OCI-LY7 (cell line): ENCODE data around the gene CYTIP. TPM values are rescaled to one million over a fixed set of nuclear protein-coding genes. Genes with fewer than 3 reads are reported as not detected.

Experiments
- BruUV-seq: library from RNA; stranded (reverse); fragments of 400-500 nt; replicated peaks from 2 replicates; lab custom pipeline; 2021; lab: Mats Ljungman, UMichigan
- CTCF ChIA-PET: fragments of 300-600 bp; sonication (Branson Sonifier 250); formaldehyde crosslinking; loops from one replicate; lab custom pipeline; 2022; ENCODE audit warnings: antibody characterized with exemption; ENCODE audit not compliant: unreplicated experiment; lab: Charles Lee
- POLR2A ChIA-PET: fragments of 300-600 bp; sonication (Branson Sonifier 250); formaldehyde crosslinking; loops from one replicate; lab custom pipeline; 2022; ENCODE audit warnings: antibody characterized with exemption; lab: Charles Lee
- DNase-seq: peaks from one replicate; pipeline ENCODE4 v3.0.0-alpha.2; 2015; ENCODE audit warnings: low spot score
- H2AFZ ChIP-seq: fragments of 200-600 bp; sonication (generic), shearing (Covaris generic); 2 replicates; pipeline ENCODE4 v1.6.1; 2014; ENCODE audit warnings: mild to moderate bottlenecking, antibody characterized with exemption, low read length, moderate library complexity
- H3K27ac ChIP-seq: fragments of 200-600 bp; sonication (generic); 2 replicates; pipeline ENCODE4 v1.5.1; 2014; ENCODE audit warnings: mixed run types, low read depth, mild to moderate bottlenecking, moderate library complexity, low read length, inconsistent platforms; ENCODE audit not compliant: poor library complexity, severe bottlenecking
- H3K36me3 ChIP-seq: fragments of 200-600 bp; sonication (generic); 2 replicates; pipeline ENCODE4 v1.6.1; 2014; ENCODE audit warnings: mild to moderate bottlenecking, antibody characterized with exemption, low read length, moderate library complexity, mixed read lengths; ENCODE audit not compliant: insufficient read depth
- H3K4me1 ChIP-seq: fragments of 200-600 bp; sonication (generic); 2 replicates; pipeline ENCODE4 v1.5.1; 2014; ENCODE audit warnings: mild to moderate bottlenecking, low read length; ENCODE audit not compliant: insufficient read depth, poor library complexity, severe bottlenecking
- H3K4me2 ChIP-seq: fragments of 200-600 bp; sonication (generic); 2 replicates; pipeline ENCODE4 v1.6.1; 2014; ENCODE audit warnings: mild to moderate bottlenecking, low read length
- H3K4me3 ChIP-seq: fragments of 200-600 bp; sonication (generic); 2 replicates; pipeline ENCODE4 v1.5.1; 2014; ENCODE audit warnings: mild to moderate bottlenecking, low read depth, low read length; ENCODE audit not compliant: poor library complexity, severe bottlenecking
- H3K79me2 ChIP-seq: fragments of 200-600 bp; sonication (generic); 2 replicates; pipeline ENCODE4 v1.6.1; 2016; ENCODE audit warnings: low read depth, mild to moderate bottlenecking, low read length, moderate library complexity, mixed read lengths; ENCODE audit not compliant: insufficient read depth
- H3K9me2 ChIP-seq: fragments of 200-600 bp; sonication (generic); 2 replicates; pipeline ENCODE4 v1.6.1; 2016; ENCODE audit warnings: mild to moderate bottlenecking, low read length, mixed read lengths; ENCODE audit not compliant: insufficient read depth
- H3K9me3 ChIP-seq: fragments of 200-600 bp; sonication (generic); 2 replicates; pipeline ENCODE4 v1.6.1; 2014; ENCODE audit warnings: mild to moderate bottlenecking, mixed run types, low read length, mixed read lengths
- H4K20me1 ChIP-seq: fragments of 200-600 bp; sonication (generic); 2 replicates; pipeline ENCODE4 v1.6.1; 2014; ENCODE audit warnings: mild to moderate bottlenecking, antibody characterized with exemption, low read length, moderate library complexity, mixed read lengths; ENCODE audit not compliant: insufficient read depth
- CTCF ChIP-seq: fragments of 200-600 bp; sonication (generic); conservative IDR thresholded peaks from 2 replicates; pipeline ENCODE4 v1.5.1; 2014; ENCODE audit warnings: mild to moderate bottlenecking, antibody characterized with exemption, low read length, moderate library complexity, mixed read lengths
- EZH2phosphoT487 ChIP-seq: fragments of 200-600 bp; sonication (generic); IDR thresholded peaks from 2 replicates; pipeline ENCODE4 v1.6.1; 2018; ENCODE audit warnings: low read depth, borderline replicate concordance, mild to moderate bottlenecking, mixed run types, antibody characterized with exemption, low read length, moderate library complexity, mixed read lengths
- intact Hi-C: fragments of 100-400 bp; cut with micrococcal nuclease; formaldehyde crosslinking; loops from one replicate; pipeline ENCODE4 v1.10.0; 2022; ENCODE audit not compliant: unreplicated experiment
- total RNA-seq, 2 experiments: library from RNA; depleted of rRNA in 1 of 2; stranded (reverse); fragments of >200 nt in 1 of 2; shearing (Covaris generic) in 1 of 2; gene quantifications; 2 replicates each; pipeline ENCODE4 v1.2.3, GENCODE V29; 2014 to 2022

The CYTIP gene
- total RNA-seq, 2 experiments from 2014 or later, result 49.2 to 64.0 TPM

DNA sequence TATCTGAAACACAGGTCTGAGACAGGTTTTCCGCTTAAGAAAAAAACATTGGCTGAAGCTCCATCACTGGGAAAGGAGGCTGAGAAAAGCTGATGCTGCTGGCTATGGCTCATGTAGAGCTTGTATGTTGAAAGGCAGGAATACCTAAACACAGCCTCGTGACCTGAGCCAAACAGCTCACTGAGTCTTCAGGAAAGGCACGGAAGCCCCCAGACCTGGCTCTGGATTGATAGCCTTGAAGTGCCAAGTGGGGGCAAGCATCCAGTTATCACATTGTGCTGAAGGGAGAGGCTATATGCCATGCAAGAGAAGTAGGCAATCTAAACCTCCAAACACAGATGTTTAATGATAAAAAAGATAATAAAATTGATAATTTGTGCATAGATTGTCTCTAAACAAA is 21.9 kb downstream of the CYTIP start:
- BruUV-seq, result no TSS peak
- H3K4me1 ChIP-seq, result no peaks in the 10 kb centered on the region

GRCh38 chr2:157421331-157421944 is 22.5 kb downstream of the CYTIP start:
- ChIA-PET POLR2A (interaction anchor here (0.9 to 1.5 kb wide), 2 partner anchors 10 kb away, joined by 6 read pairs; no protein-coding TSS in a partner anchor), CTCF (interaction anchor here (0.7 kb wide), 1 partner anchor 18 kb away, joined by 3 read pairs; no protein-coding TSS in a partner anchor)
- intact Hi-C loops, result no loop called here
- H3K9me3 ChIP-seq, result peaks cover 10% of the 10 kb centered on the region; the same call in 1 of the 2 replicates
- TF ChIP-seq CTCF (no peak), EZH2phosphoT487 (no peak)
- DNase-seq, result no peak
- H3K36me3 ChIP-seq, result peaks cover 100% of the 10 kb centered on the region
- H3K27ac ChIP-seq, result no peak overlapping the region
- H3K4me1 ChIP-seq, result no peaks in the 10 kb centered on the region
- H3K4me3 ChIP-seq, result no peak overlapping the region
- no peak overlapping the region for H3K4me2 ChIP-seq
- no peaks in the 10 kb centered on the region for H4K20me1 ChIP-seq
- no peaks in the 10 kb centered on the region for H3K9me2 ChIP-seq
- peaks cover 3% of the 10 kb centered on the region; the same call in 1 of the 2 replicates for H3K79me2 ChIP-seq
- no TSS peak for BruUV-seq
- H2AFZ ChIP-seq, result no peak overlapping the region

More for the DNA sequence above, 21.9 kb downstream of the CYTIP start:
- Histone ChIP-seq H2AFZ (no peak overlapping the region), H3K79me2 (peaks cover 3% of the 10 kb centered on the region; the same call in 1 of the 2 replicates), H3K4me3 (no peak overlapping the region), H3K4me2 (no peak overlapping the region), H3K9me3 (peaks cover 16% of the 10 kb centered on the region; the same call in 1 of the 2 replicates), H4K20me1 (no peaks in the 10 kb centered on the region), H3K27ac (no peak overlapping the region), H3K9me2 (no peaks in the 10 kb centered on the region), H3K36me3 (peaks cover 100% of the 10 kb centered on the region)
- TF ChIP-seq EZH2phosphoT487 (no peak), CTCF (no peak)
- DNase-seq, result no peak
- ChIA-PET POLR2A (interaction anchor here (0.6 to 1.5 kb wide), 3 partner anchors 10 to 1065 kb away, joined by 3 to 6 read pairs (median 4); no protein-coding TSS in a partner anchor), CTCF (interaction anchor here (0.7 kb wide), 1 partner anchor 18 kb away, joined by 3 read pairs; no protein-coding TSS in a partner anchor)
- intact Hi-C loops, result no loop called here
